VCaP (cell line): ENCODE data around the gene SMAP2.

ENCODE experiments used
- H3K27ac ChIP-seq: fragments of 450-650 bp; 2 replicates; pipeline ENCODE4 v1.5.1; 2017
- CTCF ChIP-seq: fragments of 450-650 bp; conservative IDR thresholded peaks from 2 replicates; pipeline ENCODE4 v1.5.1; 2017; ENCODE audit warnings: mild to moderate bottlenecking, moderate library complexity

Gene SMAP2

GRCh38 chr1:40422630-40423263 is 49.2 kb downstream of the SMAP2 start:
- no peak overlapping the region for H3K27ac ChIP-seq
- no peak for TF ChIP-seq CTCF

GRCh38 chr1:40423264-40423642 is 49.7 kb downstream of the SMAP2 start:
- H3K27ac ChIP-seq = no peak overlapping the region
- no peak for TF ChIP-seq CTCF

- no peak overlapping the region for H3K27ac ChIP-seq
- TF ChIP-seq CTCF = no peak
These were observed 50.6 kb downstream of the SMAP2 start for GRCh38 chr1:40423951-40424618.

GRCh38 chr1:40425198-40425597 is 51.7 kb downstream of the SMAP2 start:
- H3K27ac ChIP-seq = no peak overlapping the region
- TF ChIP-seq CTCF = no peak

- TF ChIP-seq CTCF = no peak
- H3K27ac ChIP-seq = no peak overlapping the region
These were observed 57.9 kb downstream of the SMAP2 start for GRCh38 chr1:40431385-40431784.

GRCh38 chr1:40432644-40433390 is 59.3 kb downstream of the SMAP2 start:
- TF ChIP-seq CTCF = no peak

GRCh38 chr1:40435471-40435870 is 61.9 kb downstream of the SMAP2 start:
- no peak for TF ChIP-seq CTCF
- no peak overlapping the region for H3K27ac ChIP-seq

More at GRCh38 chr1:40432644-40433390, 59.3 kb downstream of the SMAP2 start:
- H3K27ac ChIP-seq = no peak overlapping the region
